ENCODE data around the gene ZNF346. TPM values are rescaled to one million over a fixed set of nuclear protein-coding genes. Genes with fewer than 3 reads are reported as not detected.
A peak's percentile ranks its signal among the peaks of the same experiment; 100 is the strongest.
"Not testable (repeated sequence)": the region's sequence is repeated elsewhere in the genome, so short reads cannot be mapped to it uniquely, and the experiment has no call there.

Gene ZNF346
- total RNA-seq, 1 donor from 2014 or later: 31.0 TPM

DNA sequence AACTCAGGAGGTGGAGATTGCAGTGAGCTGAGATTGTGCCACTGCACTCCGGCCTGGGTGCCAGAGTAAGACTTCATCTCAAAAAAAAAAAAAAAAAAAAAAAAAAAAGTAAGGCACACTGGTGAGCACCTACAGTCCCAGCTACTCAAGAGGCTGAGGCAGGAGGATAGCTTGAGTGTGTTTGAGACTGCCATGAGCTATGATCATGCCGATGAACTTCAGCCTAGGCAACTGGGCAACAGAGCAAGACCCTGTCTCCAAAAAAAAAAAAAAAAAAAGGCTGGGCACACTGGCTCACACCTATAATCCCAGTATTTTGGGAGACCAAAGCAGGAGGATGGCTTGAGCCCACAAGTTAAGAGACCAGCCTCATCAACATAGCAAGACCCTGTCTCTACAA, 36.2 kb upstream of the ZNF346 start:
- Mint-ChIP-seq H3K36me3 (peaks cover 10% of the 10 kb centered on the region), H3K27ac (no peak overlapping the region), H3K4me1 (ENCODE audit: unreplicated experiment) (no peaks in the 10 kb centered on the region), H3K27me3 (no peaks in the 10 kb centered on the region), H3K4me3 (no peak overlapping the region), H3K9me3 (peaks cover 3% of the 10 kb centered on the region)
- TF ChIP-seq, protein P1, sequence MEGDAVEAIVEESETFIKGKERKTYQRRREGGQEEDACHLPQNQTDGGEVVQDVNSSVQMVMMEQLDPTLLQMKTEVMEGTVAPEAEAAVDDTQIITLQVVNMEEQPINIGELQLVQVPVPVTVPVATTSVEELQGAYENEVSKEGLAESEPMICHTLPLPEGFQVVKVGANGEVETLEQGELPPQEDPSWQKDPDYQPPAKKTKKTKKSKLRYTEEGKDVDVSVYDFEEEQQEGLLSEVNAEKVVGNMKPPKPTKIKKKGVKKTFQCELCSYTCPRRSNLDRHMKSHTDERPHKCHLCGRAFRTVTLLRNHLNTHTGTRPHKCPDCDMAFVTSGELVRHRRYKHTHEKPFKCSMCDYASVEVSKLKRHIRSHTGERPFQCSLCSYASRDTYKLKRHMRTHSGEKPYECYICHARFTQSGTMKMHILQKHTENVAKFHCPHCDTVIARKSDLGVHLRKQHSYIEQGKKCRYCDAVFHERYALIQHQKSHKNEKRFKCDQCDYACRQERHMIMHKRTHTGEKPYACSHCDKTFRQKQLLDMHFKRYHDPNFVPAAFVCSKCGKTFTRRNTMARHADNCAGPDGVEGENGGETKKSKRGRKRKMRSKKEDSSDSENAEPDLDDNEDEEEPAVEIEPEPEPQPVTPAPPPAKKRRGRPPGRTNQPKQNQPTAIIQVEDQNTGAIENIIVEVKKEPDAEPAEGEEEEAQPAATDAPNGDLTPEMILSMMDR (conservative IDR thresholded peaks at IDR 0.05): no peak
- DNase-seq (ENCODE audit: extremely low spot score, unreplicated experiment): no peak

DNA sequence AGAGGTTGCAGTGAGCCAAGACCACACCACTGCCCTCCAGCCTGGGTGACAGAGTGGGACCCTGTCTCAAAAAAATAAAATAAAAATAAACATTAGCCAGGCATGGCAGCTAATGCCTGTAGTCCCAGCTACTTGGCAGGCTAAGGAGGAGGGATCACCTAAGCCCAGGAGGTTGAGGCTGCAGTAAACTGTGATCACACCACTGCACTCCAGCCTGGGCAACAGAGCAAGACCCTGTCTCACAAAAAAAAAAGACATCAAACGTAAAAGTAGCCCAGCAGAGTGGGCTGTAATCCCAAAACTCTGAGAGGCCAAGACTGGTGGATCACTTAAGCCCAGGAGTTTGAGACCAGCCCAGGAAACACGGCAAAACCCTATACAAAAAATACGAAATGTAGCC, 34.9 kb upstream of the ZNF346 start:
- Mint-ChIP-seq H3K36me3 (peaks cover 4% of the 10 kb centered on the region), H3K4me1 (ENCODE audit: unreplicated experiment) (no peaks in the 10 kb centered on the region), H3K27me3 (no peaks in the 10 kb centered on the region), H3K4me3 (no peak overlapping the region), H3K27ac (no peak overlapping the region), H3K9me3 (peaks cover 3% of the 10 kb centered on the region)
- TF ChIP-seq, protein P1 (conservative IDR thresholded peaks at IDR 0.05): no peak
- no peak for DNase-seq (ENCODE audit: extremely low spot score, unreplicated experiment)

DNA sequence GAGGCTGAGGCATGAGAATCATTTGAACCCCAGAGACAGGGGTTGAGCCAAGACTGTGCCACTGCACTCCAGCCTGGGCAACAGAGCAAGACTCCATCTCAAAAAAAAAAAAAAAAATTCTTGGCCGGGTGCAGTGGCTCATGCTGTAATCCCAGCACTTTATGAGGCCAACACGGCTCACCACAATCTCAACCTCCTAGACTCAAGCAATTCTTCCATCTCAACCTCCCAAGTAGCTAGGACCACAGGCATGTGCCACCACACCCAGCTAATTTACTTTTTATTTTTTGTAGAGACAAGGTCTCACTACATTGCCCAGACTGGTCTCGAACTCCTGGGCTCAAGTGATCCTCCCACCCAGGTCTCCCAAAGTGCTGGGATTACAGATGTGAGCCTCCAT, 29.4 kb upstream of the ZNF346 start:
- H3K27ac Mint-ChIP-seq; DNase-seq (ENCODE audit: extremely low spot score, unreplicated experiment); H3K27me3 Mint-ChIP-seq; H3K4me3 Mint-ChIP-seq: not testable (repeated sequence)
- Mint-ChIP-seq H3K36me3 (peaks cover 19% of the 10 kb centered on the region), H3K4me1 (ENCODE audit: unreplicated experiment) (peaks cover 16% of the 10 kb centered on the region), H3K9me3 (peaks cover 13% of the 10 kb centered on the region)

DNA sequence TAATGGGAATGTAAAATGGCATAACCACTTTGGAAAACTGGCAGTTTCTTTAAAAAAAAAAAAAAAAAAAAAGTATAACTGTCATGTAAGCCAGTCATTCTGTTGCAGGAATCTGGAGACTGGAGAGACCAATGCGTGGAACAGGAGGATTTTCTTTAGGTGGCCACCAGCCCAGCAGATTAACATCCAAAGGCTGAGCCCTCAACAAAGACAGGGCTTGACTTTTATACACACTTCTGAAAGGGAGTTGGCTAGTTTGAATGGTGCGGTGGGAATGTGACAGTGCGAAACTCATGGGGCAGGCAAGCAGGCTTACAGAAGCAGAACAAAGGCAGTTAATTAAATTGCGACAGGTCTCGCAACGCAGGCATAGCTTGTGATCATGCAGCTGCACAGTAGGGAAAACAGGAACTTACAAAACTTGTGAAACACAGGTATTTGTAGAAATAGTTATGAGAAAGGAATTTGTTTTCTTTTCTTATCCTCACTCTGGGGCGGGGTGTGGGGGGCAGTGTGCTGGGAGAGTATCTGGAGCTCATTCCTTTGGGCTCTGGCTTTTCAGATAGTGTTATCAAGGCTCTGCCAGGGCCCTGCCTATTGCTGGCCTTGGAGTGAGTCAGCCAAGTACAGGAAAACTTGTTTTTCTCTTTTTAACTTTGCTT, 27.9 kb upstream of the ZNF346 start:
- H3K27me3 Mint-ChIP-seq: no peaks in the 10 kb centered on the region
- H3K27ac Mint-ChIP-seq: peak overlapping the region; percentile 97
- TF ChIP-seq, protein P1 (conservative IDR thresholded peaks at IDR 0.05): no peak
- peaks cover 18% of the 10 kb centered on the region for H3K36me3 Mint-ChIP-seq
- H3K4me1 Mint-ChIP-seq (ENCODE audit: unreplicated experiment): peaks cover 16% of the 10 kb centered on the region
- peak overlapping the region; percentile 58 for H3K4me3 Mint-ChIP-seq
- H3K9me3 Mint-ChIP-seq: peaks cover 11% of the 10 kb centered on the region
- no peak for DNase-seq (ENCODE audit: extremely low spot score, unreplicated experiment)

DNA sequence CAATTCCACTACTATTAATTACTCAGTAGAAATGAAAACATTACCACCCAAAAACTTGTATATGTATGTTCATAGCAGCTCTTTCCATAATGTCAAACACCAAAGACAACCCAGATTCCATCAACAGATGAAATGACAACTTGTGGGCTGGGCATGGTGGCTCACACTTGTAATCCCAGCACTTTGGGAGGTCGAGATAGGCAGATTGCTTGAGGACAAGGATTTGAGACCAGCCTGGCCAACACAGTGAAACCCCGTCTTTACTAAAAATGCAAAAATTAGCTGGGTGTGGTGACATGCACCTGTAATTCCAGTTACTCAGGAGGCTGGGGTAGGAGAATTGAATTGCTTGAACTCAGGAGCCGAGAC, 27.4 kb upstream of the ZNF346 start:
- Mint-ChIP-seq H3K4me3 (peak overlapping the region; percentile 58), H3K9me3 (peaks cover 11% of the 10 kb centered on the region), H3K36me3 (peaks cover 19% of the 10 kb centered on the region), H3K27me3 (no peaks in the 10 kb centered on the region), H3K27ac (peak overlapping the region; percentile 97), H3K4me1 (ENCODE audit: unreplicated experiment) (peaks cover 16% of the 10 kb centered on the region)
- DNase-seq (ENCODE audit: extremely low spot score, unreplicated experiment): no peak
- TF ChIP-seq, protein P1 (conservative IDR thresholded peaks at IDR 0.05): no peak

DNA sequence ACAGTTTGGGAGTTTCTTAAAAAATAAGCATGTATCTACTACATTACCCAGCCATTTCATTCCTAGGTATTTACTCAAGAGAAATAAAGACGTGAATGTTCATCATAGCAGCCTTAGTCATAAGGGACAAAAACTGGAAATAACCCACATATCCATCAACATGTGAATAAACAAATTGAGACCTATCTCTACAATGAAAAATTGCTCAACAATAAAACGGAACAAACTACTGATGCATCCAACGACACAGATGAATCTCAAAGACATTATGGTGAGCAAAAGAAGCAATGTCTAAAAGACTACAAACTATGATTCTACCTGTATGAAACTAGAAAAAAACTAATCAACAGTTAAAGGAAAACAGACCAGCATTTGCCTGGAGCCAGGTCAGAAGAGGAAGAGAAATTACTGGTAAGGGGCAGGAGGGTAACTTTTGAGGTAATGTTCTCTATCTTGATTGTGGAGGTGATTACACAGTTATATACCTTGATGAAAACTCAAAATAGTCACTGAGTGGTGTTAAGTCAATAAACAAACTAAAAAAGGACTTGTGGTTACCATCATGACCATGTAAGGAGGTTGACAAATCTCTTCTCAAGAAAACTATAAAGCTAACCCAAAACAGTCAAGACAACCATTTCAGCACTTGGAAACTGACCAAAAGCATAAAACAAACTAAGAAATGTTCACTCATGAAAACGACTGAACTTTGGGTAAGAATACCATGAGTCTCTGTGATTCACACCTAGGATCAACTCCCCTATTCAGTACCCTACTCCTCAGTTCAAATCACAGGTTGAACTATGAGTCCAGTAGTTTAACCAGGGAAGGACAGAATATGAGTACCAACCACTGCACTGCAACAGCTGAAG, 26.4 kb upstream of the ZNF346 start:
- Mint-ChIP-seq H3K9me3 (peaks cover 11% of the 10 kb centered on the region), H3K36me3 (peaks cover 21% of the 10 kb centered on the region), H3K27me3 (no peaks in the 10 kb centered on the region), H3K27ac (peak overlapping the region; percentile 97), H3K4me3 (no peak overlapping the region), H3K4me1 (ENCODE audit: unreplicated experiment) (peaks cover 16% of the 10 kb centered on the region)
- TF ChIP-seq, protein P1 (conservative IDR thresholded peaks at IDR 0.05): no peak
- DNase-seq (ENCODE audit: extremely low spot score, unreplicated experiment): no peak
